Measurements from ENCODE around the gene HCK.

Gene HCK

DNA sequence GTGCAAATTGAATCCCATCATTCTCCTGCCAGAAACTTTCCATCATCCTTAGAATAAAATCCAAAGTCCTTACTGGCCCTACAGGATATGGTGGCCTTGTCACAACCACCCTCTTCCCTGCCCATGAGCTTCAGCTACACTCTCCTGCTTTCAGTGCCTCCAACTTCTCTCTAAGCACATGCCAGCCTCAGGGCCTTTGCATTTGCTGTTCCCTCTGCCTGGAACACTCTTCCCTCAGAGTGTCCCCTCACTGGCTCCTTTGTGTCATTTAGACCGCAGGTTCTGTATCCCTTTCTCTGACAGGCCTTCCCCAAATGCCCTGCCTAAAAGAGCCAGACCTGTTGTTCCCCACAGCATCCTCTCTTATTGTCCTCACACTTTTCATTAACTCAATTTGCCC is 18.2 kb downstream of the HCK start:
- TF ChIP-seq, protein P1, sequence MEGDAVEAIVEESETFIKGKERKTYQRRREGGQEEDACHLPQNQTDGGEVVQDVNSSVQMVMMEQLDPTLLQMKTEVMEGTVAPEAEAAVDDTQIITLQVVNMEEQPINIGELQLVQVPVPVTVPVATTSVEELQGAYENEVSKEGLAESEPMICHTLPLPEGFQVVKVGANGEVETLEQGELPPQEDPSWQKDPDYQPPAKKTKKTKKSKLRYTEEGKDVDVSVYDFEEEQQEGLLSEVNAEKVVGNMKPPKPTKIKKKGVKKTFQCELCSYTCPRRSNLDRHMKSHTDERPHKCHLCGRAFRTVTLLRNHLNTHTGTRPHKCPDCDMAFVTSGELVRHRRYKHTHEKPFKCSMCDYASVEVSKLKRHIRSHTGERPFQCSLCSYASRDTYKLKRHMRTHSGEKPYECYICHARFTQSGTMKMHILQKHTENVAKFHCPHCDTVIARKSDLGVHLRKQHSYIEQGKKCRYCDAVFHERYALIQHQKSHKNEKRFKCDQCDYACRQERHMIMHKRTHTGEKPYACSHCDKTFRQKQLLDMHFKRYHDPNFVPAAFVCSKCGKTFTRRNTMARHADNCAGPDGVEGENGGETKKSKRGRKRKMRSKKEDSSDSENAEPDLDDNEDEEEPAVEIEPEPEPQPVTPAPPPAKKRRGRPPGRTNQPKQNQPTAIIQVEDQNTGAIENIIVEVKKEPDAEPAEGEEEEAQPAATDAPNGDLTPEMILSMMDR (IDR thresholded peaks at IDR 0.05; ENCODE audit: control insufficient read depth, extremely low read depth, insufficient read depth) = no peak
- H3K4me3 ChIP-seq (ENCODE audit: low read depth, low read length) = no peak overlapping the region
- DNase-seq (ENCODE audit: low read depth) = no peak

DNA sequence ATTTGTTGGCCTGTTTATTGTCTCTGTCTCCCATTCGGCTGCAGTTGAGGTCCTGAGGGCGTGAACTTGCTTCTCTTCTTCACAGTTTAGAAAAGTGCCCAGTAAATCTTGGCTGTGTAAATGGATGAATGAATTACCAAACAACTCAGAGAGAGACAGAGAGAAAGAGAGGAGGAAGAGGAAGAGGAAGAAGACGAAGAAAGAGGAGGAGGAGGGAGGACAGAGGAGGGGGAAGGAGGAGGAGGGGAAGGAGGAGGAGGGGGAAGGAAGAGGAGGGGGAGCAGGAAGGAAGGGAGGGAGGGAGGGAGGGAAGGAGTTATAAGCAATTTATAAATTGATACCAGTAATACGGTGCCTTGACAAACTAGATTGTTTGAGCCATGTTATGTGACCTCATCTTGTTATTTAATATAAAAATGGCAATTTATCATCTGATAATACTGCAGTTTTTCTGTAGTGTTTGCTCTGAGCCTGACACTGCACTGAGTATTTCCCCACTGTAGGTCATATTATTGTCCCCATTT is 18.7 kb downstream of the HCK start:
- no peak for DNase-seq (ENCODE audit: low read depth)
- TF ChIP-seq, protein P1 (IDR thresholded peaks at IDR 0.05; ENCODE audit: control insufficient read depth, extremely low read depth, insufficient read depth) = no peak
- no peak overlapping the region for H3K4me3 ChIP-seq (ENCODE audit: low read depth, low read length)

DNA sequence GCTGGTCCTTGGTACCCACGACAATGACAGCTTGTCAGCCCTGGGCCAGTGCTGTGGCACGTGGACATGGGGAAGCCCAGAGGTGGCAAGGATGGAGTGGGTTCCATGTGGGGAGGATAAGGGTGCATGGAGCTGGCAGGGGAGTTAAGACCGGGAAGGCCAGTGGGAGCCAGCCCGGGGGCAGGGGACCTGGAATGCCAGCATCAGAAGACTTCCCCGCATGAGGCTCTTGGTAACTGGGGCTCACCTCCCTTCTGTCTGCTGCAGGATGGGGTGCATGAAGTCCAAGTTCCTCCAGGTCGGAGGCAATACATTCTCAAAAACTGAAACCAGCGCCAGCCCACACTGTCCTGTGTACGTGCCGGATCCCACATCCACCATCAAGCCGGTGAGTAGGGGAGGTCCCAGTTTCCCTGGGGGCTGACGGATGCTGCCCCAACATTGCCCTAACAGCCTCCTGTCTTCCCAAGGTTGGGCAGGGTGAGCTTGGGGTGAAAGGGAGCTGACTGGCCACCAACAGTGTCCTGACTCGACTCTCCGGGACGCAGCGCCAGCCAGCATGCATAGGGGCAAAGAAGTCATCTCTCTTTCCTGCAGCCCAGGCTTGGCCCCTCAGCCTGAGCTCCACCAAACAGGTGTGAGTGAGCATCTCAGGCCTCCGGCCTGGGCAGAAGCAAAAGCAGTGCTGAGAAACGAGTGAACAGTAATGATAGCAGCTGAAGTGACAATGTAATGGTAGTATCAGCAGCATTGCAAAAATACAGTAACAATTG is 19.5 kb downstream of the HCK start:
- no peak overlapping the region for H3K4me3 ChIP-seq (ENCODE audit: low read depth, low read length)
- DNase-seq (ENCODE audit: low read depth) = no peak
- TF ChIP-seq, protein P1 (IDR thresholded peaks at IDR 0.05; ENCODE audit: control insufficient read depth, extremely low read depth, insufficient read depth) = no peak

DNA sequence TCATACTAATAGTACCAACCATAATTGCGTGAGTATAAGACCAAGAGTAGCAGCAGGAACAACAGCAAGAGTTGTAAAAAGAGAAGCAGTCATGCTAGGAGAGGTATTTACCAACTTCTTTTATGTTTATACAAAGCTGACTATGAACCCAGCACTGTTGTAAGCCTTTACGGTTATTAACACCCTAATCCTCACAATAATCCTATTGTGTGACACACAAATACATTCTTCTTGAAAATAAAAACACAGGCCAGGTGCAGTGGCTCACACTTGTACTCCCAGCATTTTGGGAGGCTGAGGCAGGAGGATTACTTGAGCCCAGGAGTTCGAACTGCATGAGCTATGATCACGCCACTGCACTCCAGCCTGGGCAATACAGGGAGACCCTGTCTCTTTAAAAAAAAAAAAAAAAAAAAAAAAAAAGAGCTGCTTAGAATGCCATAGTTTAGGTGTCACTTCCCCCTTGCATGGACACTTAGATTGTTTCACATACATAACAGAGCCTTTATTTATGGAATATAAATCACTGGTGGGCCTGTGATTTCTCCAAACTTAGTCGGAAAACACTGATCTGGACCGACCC is 20.2 kb downstream of the HCK start:
- H3K4me3 ChIP-seq (ENCODE audit: low read depth, low read length) = no peak overlapping the region
- DNase-seq (ENCODE audit: low read depth) = no peak
- TF ChIP-seq, protein P1 (IDR thresholded peaks at IDR 0.05; ENCODE audit: control insufficient read depth, extremely low read depth, insufficient read depth) = no peak

DNA sequence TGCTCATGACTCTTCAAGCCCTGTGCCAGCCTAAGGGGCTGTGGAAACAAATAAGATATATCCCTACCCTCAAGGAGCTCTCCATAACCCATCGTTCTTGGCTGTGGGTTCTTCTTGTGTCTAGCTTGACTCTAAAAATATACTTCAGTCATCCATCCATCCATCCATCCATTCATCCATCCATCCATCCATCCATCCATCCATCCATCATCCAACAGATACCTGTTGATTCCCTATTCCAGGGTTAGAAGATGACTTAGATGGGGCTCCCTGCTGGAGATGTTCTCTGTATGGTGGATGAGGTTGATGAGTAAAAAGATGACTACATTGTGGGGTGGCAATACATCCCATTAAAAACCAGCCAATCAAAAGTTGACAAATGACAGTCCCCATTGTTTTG is 23.5 kb downstream of the HCK start:
- no peak for DNase-seq (ENCODE audit: low read depth)
- TF ChIP-seq, protein P1 (IDR thresholded peaks at IDR 0.05; ENCODE audit: control insufficient read depth, extremely low read depth, insufficient read depth) = no peak
- no peak overlapping the region for H3K4me3 ChIP-seq (ENCODE audit: low read depth, low read length)

DNA sequence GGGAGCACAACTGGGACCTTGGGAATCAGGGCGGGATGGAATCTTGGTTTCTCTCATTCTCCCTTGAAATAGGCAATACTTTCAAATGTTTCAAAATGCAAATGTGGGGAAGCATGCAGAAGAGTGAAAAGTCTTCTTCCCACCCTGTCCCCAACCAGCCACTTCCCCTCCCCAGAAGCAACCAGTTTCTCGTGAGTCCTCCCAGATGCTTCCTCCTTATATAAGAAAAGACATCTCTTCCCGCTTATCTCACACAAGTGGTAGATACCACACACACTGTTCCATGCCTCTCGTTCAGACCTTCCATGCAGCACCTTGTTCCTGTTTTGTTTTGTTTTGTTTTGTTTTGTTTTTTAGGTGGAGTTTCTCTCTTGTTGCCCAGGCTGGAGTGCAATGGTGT is 25.1 kb downstream of the HCK start:
- DNase-seq (ENCODE audit: low read depth) = no peak
- TF ChIP-seq, protein P1 (IDR thresholded peaks at IDR 0.05; ENCODE audit: control insufficient read depth, extremely low read depth, insufficient read depth) = no peak
- no peak overlapping the region for H3K4me3 ChIP-seq (ENCODE audit: low read depth, low read length)
